ENCODE measurements around the gene PGF.

PGF gene

DNA sequence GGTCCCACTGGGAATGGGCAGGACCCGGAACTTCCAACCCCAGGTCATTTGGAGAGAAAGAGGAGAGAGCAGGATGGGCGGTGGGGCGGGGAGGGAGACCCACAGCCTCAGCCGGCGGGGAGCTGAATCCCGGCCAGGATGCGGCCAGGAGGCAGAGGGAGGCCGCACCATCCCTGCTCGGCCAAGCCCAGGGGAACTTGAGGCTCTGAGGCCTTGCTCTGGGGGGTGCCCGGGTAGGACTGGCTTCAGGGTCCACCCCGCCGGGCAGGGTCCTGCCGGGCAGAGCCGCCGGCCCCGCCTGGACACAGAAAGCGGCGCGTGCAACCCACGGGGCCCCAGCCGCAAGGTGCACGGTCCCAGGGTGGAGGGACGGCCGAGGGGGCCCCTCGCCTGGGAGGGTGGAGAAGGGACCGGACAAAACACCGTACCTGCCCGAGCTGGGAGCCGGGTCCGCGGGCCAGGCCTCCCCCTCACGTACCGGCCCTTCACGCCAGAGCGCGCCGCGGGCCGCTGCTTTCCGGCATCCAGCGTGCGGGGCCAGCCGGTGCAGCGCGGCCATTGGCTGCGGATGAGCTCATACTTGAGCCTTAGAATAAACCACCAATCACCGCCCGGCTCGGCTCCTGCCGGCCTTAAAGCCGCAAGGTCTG lies 32.5 kb downstream of the PGF start, which contains the start of gene RPS6KL1 (continued):
- TF ChIP-seq RBAK (tag by site-specific recombination; IDR thresholded peaks at IDR 0.05) (no peak), ZNF169 (tag by site-specific recombination; IDR thresholded peaks at IDR 0.05) (no peak), ZNF560 (tag by site-specific recombination; IDR thresholded peaks at IDR 0.05; ENCODE audit: borderline replicate concordance) (no peak), ZNF600 (tag by site-specific recombination; IDR thresholded peaks at IDR 0.05) (peak; percentile 41; the same call in 1 of the 2 replicates), WT1 (tag by site-specific recombination; IDR thresholded peaks at IDR 0.05) (no peak), KLF16 (tag by site-specific recombination; IDR thresholded peaks at IDR 0.05) (peak; percentile 67; the same call in 1 of the 2 replicates), ZNF2 (tag by site-specific recombination; IDR thresholded peaks at IDR 0.05) (peak; percentile 48; the same call in 1 of the 2 replicates)
- TF ChIP-seq, protein P1, sequence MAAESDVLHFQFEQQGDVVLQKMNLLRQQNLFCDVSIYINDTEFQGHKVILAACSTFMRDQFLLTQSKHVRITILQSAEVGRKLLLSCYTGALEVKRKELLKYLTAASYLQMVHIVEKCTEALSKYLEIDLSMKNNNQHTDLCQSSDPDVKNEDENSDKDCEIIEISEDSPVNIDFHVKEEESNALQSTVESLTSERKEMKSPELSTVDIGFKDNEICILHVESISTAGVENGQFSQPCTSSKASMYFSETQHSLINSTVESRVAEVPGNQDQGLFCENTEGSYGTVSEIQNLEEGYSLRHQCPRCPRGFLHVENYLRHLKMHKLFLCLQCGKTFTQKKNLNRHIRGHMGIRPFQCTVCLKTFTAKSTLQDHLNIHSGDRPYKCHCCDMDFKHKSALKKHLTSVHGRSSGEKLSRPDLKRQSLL (tag by site-specific recombination; IDR thresholded peaks at IDR 0.05) = no peak
- TF ChIP-seq, protein P2, sequence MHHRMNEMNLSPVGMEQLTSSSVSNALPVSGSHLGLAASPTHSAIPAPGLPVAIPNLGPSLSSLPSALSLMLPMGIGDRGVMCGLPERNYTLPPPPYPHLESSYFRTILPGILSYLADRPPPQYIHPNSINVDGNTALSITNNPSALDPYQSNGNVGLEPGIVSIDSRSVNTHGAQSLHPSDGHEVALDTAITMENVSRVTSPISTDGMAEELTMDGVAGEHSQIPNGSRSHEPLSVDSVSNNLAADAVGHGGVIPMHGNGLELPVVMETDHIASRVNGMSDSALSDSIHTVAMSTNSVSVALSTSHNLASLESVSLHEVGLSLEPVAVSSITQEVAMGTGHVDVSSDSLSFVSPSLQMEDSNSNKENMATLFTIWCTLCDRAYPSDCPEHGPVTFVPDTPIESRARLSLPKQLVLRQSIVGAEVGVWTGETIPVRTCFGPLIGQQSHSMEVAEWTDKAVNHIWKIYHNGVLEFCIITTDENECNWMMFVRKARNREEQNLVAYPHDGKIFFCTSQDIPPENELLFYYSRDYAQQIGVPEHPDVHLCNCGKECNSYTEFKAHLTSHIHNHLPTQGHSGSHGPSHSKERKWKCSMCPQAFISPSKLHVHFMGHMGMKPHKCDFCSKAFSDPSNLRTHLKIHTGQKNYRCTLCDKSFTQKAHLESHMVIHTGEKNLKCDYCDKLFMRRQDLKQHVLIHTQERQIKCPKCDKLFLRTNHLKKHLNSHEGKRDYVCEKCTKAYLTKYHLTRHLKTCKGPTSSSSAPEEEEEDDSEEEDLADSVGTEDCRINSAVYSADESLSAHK (tag by site-specific recombination; IDR thresholded peaks at IDR 0.05) = no peak

DNA sequence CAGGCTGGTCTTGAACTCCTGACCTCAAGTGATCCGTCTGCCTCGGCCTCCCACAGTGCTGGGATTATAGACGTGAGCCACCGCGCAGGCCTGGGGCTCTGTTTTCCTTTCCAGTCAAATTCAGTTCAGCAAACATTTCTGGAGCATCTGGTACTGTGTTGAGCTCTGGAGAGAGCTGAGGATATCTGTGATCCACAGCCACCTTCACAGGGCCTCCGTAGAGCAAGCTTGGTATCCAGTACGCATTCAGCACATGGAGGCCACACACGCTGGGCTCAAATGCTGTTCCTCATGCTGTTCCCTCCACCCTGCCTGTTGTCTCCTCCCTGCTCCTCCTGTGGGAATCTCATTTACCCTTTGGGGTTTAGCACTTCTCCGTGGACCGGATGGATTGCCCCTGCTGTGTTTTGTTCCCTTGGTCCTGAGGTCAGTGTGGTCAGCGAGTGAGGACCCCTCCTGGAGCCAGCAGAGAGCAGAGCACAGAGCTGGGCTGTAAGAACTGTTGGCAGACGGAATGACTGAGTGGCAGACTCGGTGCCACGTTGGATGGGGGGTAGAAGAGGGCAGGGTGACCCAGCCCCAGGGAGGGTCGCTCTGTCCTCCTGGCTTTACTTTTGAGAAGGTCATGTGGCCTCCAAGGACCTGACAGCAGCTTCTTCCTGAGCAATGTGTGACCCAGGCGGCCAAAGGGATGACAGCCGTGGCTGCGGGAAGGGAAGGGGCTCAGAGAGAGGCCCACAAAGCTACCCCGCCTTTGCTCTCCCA lies 33.2 kb downstream of the PGF start:
- Histone ChIP-seq H3K27ac (ENCODE audit: extremely low read depth, low read depth, low read length) (peak overlapping the region; percentile 47; the same call in 1 of the 2 replicates), H3K4me3 (ENCODE audit: low read depth, low read length) (peak overlapping the region; percentile 68), H3K36me3 (ENCODE audit: control insufficient read depth in 2 of 2, insufficient read depth in 1 of 2, low read length in 2 of 2) (peaks cover 0 to 8% of the 10 kb centered on the region in 2 experiments; a peak in 1 of 3 replicates), H3K9me3 (ENCODE audit: control insufficient read depth, insufficient read depth, low read depth, low read length) (no peaks in the 10 kb centered on the region), H3K4me1 (ENCODE audit: control insufficient read depth, insufficient read depth, low read length) (no peaks in the 10 kb centered on the region)
- peak; percentile 31; the same call in 1 of the 2 replicates for TF ChIP-seq ZNF341 (tag by site-specific recombination; IDR thresholded peaks at IDR 0.05; ENCODE audit: low read depth)
- TF ChIP-seq, protein P3, sequence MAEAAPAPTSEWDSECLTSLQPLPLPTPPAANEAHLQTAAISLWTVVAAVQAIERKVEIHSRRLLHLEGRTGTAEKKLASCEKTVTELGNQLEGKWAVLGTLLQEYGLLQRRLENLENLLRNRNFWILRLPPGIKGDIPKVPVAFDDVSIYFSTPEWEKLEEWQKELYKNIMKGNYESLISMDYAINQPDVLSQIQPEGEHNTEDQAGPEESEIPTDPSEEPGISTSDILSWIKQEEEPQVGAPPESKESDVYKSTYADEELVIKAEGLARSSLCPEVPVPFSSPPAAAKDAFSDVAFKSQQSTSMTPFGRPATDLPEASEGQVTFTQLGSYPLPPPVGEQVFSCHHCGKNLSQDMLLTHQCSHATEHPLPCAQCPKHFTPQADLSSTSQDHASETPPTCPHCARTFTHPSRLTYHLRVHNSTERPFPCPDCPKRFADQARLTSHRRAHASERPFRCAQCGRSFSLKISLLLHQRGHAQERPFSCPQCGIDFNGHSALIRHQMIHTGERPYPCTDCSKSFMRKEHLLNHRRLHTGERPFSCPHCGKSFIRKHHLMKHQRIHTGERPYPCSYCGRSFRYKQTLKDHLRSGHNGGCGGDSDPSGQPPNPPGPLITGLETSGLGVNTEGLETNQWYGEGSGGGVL (tag by site-specific recombination; IDR thresholded peaks at IDR 0.05) = no peak
- ChIA-PET CTCF (interaction anchor here (0.8 to 2.1 kb wide), 5 partner anchors 16 to 177 kb away, joined by 4 to 12 read pairs (median 8); no protein-coding TSS in a partner anchor), POLR2A (interaction anchor here (1.4 to 2.5 kb wide), 4 partner anchors 14 to 61 kb away, joined by 4 to 8 read pairs (median 6); no protein-coding TSS in a partner anchor)

DNA sequence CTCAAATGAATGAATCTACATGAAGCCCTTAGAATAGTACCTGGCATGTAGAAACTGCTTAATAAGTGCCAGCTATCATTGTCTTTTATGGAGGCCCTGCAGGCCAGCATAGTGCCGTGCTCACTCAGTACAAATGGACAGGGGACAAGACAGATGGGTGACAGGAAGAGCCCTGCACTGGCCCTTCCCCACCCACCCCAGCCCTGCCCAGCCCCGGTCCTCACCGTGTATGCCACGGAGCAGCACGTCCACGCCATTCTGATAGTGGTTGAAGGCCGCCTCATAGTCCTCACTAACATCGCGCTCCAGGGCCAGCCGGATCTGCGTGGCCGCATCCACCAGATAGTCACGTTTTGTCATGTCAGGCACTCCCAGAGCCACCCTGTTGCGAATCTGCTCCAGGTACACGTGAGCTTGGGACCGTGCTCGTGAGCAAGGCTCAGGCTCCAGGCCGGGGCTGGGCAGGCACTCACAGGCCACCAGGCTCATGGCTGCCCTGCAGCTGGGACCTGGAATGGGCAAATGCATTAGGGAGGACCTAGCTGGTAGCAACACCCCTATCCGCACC lies 34.3 kb downstream of the PGF start:
- TF ChIP-seq IKZF3 (tag by site-specific recombination; IDR thresholded peaks at IDR 0.05) = no peak
- Histone ChIP-seq H3K9me3 (ENCODE audit: control insufficient read depth, insufficient read depth, low read depth, low read length) (no peaks in the 10 kb centered on the region), H3K4me1 (ENCODE audit: control insufficient read depth, insufficient read depth, low read length) (no peaks in the 10 kb centered on the region), H3K4me3 (ENCODE audit: low read depth, low read length) (no peak overlapping the region), H3K27ac (ENCODE audit: extremely low read depth, low read depth, low read length) (no peak overlapping the region), H3K36me3 (ENCODE audit: control insufficient read depth in 2 of 2, insufficient read depth in 1 of 2, low read length in 2 of 2) (peaks cover 0 to 8% of the 10 kb centered on the region in 2 experiments; a peak in 1 of 3 replicates)
- ChIA-PET CTCF (interaction anchor here (0.5 to 1.8 kb wide), 3 partner anchors 9 to 61 kb away, joined by 3 to 8 read pairs (median 4); no protein-coding TSS in a partner anchor), POLR2A (no interaction called here)
